HCEC 1CT (cell line): ENCODE results near the gene DPPA2.
"Not testable (repeated sequence)": the region's sequence is repeated elsewhere in the genome, so short reads cannot be mapped to it uniquely, and the experiment has no call there.

Experiments
- DNase-seq: peaks from one replicate; pipeline ENCODE4 v3.0.0-alpha.2; 2017

DPPA2 gene

DNA sequence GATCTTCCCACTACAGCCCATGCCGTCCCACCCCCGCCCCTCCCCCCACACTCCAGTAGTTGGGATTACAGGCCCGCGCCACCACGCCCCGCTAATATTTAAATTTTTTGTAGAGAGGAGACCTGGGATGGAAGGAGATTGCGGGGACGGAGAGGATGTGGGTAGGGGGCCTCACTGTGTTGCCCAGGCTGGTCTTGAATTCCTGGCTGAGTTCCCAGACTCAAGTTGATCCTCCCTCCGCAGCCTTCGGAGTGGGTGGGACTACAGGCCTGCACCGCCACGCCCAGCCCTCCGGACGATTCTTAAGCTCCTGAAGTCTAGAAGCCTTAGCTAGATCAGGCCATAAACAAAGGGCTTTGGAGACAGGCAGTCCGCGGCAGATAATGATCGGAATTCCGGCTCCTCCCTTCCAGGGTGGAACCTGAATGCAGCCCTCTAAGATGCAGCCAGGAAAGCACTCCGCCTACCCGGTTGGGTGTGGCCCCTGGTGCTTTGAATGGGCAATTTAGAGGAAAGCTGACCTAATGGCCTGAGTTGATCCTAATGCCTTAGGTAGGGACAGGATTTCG, at the start of gene DPPA2:
DPPA2 (minus strand) TSS at position 356 of the 569 bp plus-strand sequence. CDS start 1,975 bp downstream, outside the sequence.
- DNase-seq = no peak

GRCh38 chr3:109364088-109364487, 47.8 kb upstream of the DPPA2 start:
- no peak for DNase-seq

DNA sequence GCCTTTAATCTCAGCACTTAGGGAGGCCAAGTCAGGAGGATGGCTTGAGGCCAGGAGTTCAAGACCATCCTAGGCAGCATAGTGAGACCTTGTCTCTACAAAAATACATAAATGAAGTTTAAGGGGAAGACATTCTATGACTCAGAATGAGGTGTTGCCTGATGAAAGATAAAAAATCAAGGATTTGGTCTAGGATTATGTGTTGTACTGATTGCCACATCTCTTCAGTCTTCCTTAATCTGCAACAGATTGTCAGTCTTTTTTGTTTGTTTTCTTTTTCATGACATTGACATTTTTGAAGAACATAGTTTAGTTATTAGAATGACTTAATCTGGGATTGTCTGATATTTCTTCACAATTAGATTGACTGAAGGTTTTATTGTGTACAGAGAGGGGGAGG, 47.3 kb upstream of the DPPA2 start:
- no peak for DNase-seq

GRCh38 chr3:109362823-109363222, 46.5 kb upstream of the DPPA2 start:
- DNase-seq = no peak

- not testable (repeated sequence) for DNase-seq
Observed at GRCh38 chr3:109358809-109359208, 42.5 kb upstream of the DPPA2 start.

DNA sequence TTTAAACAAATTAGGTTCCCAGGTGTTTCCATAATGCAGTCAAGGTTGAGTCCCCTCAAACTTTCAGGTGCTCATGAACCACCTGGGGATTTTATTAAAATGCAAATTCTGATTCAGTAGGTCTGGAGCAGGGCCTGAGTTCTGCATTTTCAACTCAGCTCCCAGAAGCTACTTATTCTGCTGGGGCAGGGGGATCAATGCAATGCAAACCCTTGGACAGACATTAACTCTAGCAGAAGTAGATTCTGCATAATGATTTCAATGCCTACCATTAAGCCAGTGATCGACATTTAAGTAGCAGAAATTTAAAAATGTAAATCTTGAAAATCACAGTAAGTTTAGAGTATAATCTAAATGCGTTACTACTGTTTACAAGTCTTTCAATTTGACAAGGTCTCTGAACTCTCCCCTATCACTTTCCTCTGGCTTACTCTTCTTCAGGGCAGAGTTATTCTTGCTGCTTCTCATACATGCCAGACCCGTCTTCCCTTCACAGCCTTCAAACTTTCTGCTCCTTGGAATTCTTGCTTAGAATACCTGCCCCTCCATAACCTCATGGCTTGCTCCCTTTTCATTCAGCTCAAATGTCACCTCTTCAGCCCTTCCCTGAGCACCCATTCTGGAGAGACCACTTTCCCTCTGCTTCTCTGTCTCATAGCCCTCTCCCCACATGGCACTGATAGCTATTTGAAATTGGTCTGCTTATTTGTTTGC, 40.3 kb upstream of the DPPA2 start:
- no peak for DNase-seq

GRCh38 chr3:109355625-109356441, 39.5 kb upstream of the DPPA2 start:
- DNase-seq = no peak

DNA sequence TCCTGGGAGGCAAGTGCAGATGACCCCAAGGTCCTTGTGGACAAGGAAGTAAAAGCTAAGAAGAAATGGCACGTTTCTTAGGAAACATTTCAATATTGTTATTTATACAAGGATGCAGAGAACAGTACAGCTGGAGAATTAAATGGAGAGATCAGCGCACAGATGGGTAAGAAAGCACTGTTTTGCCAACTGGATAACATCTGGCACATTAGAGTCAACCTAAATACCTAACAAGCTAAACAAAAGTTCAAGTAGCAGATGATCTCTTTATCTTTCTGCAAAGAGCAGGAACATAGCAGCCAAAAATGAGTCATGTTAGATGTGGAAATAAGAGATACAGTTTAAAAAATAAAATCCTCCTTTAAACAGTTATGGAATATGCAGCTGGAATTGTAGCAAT, 36.7 kb upstream of the DPPA2 start:
- no peak for DNase-seq

DNA sequence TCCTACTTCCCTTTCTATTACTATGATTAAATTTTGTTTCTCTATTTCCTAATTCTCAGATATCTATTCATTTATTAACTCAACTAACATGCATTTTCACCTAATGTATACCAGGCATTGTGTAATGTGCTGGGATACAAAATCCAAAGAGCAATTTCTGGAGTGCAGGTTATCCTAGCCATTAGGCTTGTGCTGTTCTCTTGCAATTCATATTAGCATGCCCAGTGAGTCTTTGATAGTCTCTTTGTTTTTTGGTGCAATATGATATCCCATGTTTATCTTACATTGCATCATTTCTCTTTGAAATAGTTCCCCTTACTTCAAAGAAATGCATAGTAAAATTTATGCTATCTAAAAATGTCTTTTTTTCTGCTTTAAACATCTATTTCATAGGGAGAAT, 34.9 kb upstream of the DPPA2 start:
- no peak for DNase-seq

GRCh38 chr3:109346770-109347295, 30.5 kb upstream of the DPPA2 start:
- no peak for DNase-seq

DNA sequence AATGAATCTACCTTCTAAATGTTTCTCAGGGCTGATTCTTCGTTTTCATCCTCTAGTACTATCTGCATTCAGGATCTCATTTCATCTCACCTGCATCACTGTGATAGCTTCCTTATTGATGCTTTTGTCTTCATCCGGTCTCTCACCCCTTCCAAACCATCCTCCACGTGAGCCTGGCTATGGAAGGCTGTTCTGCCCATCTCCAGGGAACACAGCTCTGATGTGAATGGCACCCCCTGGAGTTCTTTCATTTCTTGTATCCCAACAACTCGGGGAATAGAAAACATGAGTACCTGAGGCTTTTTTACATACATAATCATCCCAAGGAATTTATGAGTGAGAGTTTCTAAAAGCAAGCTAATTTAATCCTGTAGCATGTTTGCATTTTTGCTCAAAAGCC, 29.8 kb upstream of the DPPA2 start:
- DNase-seq = no peak

- DNase-seq = no peak
Observed at GRCh38 chr3:109339714-109340648, 23.7 kb upstream of the DPPA2 start.

DNA sequence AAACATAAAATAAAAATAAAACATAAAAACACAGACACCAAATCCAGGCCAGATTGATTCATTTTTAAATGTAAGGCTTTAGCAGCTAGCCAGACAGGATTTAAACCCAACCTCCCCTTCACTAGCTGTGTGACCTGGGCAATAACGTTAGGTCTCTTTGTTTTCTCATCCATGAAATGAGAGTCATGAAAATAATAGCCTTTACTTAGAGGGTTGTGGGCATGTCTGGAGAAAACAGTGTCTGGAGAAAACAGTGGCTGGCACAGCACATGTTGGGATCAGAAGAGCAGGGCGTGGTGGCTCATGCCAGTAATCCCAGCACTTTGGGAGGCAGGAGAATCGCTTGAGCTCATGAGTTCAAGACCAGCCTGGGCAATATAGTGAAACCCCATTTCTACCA, 22.9 kb upstream of the DPPA2 start:
- no peak for DNase-seq

DNA sequence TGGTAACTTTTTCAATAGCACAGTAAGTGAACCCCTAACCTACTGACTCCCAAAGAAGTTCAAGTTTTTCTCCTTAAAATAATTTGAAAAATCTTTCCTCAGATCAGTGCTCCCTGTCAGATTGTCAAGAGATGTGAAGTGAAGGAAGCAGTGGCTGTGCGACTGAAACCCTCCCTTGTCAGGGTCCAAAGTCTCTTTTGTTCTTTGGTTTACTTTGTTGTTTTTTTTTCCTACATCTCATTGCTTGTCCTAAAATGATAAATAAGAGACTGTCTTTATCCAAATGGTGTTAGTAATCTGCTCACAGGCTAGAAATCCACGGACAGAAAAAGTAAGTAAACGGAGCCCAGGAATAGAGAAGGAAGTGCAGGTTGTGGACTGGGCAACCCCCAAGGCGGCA, 22.0 kb upstream of the DPPA2 start:
- no peak for DNase-seq

GRCh38 chr3:109337393-109337792, 21.1 kb upstream of the DPPA2 start, which contains the start of gene DPPA4:
TSS of gene DPPA4 (minus strand) at chr3:109337546. CDS start at chr3:109337517, 29 bp downstream.
- DNase-seq = no peak

- no peak for DNase-seq
Observed at GRCh38 chr3:109336291-109336861, 20.1 kb upstream of the DPPA2 start.

DNA sequence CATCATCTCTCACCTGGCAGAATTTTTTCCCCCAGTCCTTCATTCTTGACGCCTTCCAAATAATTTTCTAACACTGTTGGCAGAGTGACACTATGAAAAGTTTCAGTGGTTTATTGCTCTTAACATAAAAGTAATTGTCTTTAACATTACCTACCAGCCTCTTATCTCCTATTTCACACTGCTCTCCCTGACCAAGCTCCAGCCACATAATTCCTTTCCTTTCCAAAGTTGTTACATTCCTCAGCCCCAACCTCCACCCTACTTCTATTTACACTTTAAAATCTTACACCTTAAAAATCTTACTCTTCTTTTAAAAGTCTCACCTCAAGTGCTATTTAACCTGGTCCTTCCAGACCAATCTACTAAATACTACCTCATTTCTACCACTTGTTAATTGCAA, 18.3 kb upstream of the DPPA2 start:
- no peak for DNase-seq

DNA sequence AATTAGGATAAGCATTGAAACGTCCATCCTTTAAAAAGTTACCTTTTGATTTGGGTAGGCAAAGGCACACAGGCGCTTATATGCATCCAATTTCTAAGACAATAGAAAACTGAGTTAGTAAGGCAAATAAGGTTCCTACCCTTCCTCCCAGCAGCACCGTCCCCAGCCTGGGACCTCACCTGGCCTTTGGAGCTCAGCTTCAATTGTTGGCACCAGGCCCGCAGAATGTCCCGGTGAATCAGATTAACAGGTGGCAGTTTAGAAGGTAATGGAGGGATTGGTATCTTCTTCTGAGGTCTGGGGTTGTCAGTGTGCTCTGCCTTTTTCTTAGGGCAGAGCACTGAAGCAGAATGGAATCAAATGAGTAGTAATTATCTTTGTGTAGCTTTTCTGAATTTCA, 15.4 kb upstream of the DPPA2 start:
- no peak for DNase-seq

GRCh38 chr3:109330405-109330804, 14.1 kb upstream of the DPPA2 start:
- no peak for DNase-seq

DNA sequence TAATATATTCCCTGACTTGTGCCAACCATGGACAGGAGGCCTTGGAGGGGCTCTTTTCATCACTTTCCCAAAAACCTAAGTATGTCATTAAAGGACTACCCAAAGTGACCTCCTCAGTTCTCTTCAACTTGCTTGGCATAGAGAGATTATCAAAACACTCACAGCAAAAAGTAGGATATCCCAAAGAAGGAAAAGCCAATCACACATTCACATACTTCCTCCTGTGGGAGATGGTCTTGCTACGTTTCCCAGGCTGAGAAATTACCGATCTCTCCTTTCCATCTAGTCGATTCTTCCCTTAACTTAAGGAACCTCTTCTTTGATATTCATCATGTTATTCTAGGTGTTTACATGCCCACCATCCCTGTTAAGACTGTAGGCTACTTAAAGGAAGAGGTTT, 11.9 kb upstream of the DPPA2 start:
- no peak for DNase-seq

DNA sequence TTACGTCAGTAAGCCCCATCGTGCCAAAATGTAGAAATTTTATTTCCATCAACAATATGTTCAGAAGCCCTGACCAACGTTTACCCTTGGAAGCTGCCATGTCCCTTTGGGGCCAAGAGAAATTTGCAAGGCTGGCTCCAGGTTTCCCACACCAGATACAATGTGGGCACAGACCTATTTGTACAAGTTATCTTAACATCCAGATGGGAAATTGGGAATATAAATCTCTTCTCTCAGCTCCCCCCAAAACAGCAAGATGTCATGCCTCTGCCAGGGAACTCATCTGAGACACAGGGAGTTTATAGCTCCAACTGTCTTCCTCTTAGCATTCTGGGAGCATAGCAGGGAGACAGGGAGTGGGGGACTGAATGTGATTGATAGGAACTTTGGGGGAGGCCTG, 9.3 kb upstream of the DPPA2 start:
- DNase-seq = no peak

GRCh38 chr3:109325109-109325508, 8.8 kb upstream of the DPPA2 start:
- no peak for DNase-seq
